Stimulated activated naive CD4-positive, alpha-beta T cell (primary cell): ENCODE measurements around the gene HIP1.
A peak's percentile ranks its signal among the peaks of the same experiment; 100 is the strongest.
"Not testable (repeated sequence)": the region's sequence is repeated elsewhere in the genome, so short reads cannot be mapped to it uniquely, and the experiment has no call there.

ENCODE experiments used
- DNase-seq, 6 experiments: peaks; one replicate each; lab custom pipeline; 2025; lab: John Stamatoyannopoulos, UW

Gene HIP1

GRCh38 chr7:75739796-75740672 is 1.3 kb upstream of the HIP1 start:
- peak in 3 of 6 experiments; percentile 28 to 72 (median 67) for DNase-seq

- DNase-seq, result peak; percentile 97 to 100 (median 99)
These were observed 444 bp upstream of the HIP1 start for GRCh38 chr7:75738975-75739795.

GRCh38 chr7:75737856-75738603 is 711 bp downstream of the HIP1 start:
- peak in 1 of 6 experiments; percentile 16 for DNase-seq

- DNase-seq, result no peak
These were observed 3.0 kb downstream of the HIP1 start for GRCh38 chr7:75735581-75736350.

- DNase-seq, result no peak
These were observed 3.9 kb downstream of the HIP1 start for GRCh38 chr7:75734586-75735458.

GRCh38 chr7:75732764-75733630 is 5.7 kb downstream of the HIP1 start:
- no peak for DNase-seq

GRCh38 chr7:75732016-75732521 is 6.7 kb downstream of the HIP1 start:
- no peak for DNase-seq

- DNase-seq, result no peak
These were observed 8.9 kb downstream of the HIP1 start for GRCh38 chr7:75729851-75730274.

- no peak for DNase-seq
These were observed 10.7 kb downstream of the HIP1 start for GRCh38 chr7:75727881-75728593.

GRCh38 chr7:75727351-75727750 is 11.4 kb downstream of the HIP1 start:
- DNase-seq, result not testable (repeated sequence)

GRCh38 chr7:75725306-75725705 is 13.4 kb downstream of the HIP1 start:
- no peak for DNase-seq

GRCh38 chr7:75723444-75723843 is 15.3 kb downstream of the HIP1 start:
- DNase-seq, result no peak

- no peak for DNase-seq
These were observed 16.4 kb downstream of the HIP1 start for GRCh38 chr7:75722373-75722772.

GRCh38 chr7:75721922-75722321 is 16.8 kb downstream of the HIP1 start:
- not testable (repeated sequence) for DNase-seq

- no peak for DNase-seq
These were observed 17.3 kb downstream of the HIP1 start for GRCh38 chr7:75721426-75721825.

GRCh38 chr7:75719626-75720025 is 19.1 kb downstream of the HIP1 start:
- no peak for DNase-seq

- no peak for DNase-seq
These were observed 20.2 kb downstream of the HIP1 start for GRCh38 chr7:75718390-75719031.

- DNase-seq, result not testable (repeated sequence)
These were observed 21.0 kb downstream of the HIP1 start for GRCh38 chr7:75717746-75718145.
